SK-N-SH (cell line): ENCODE measurements around the gene PDCD11. TPM values are rescaled to one million over a fixed set of nuclear protein-coding genes. Genes with fewer than 3 reads are reported as not detected.

ENCODE experiments used
- CTCF ChIA-PET: fragments of 300-600, 350-600 bp; formaldehyde crosslinking; extraction: SDS; loops from one replicate; lab custom pipeline; 2021; lab: Yijun Ruan, JAX
- POLR2A ChIA-PET: fragments of 350-600 bp; sonication (Branson Sonifier 250); formaldehyde crosslinking; extraction: SDS; loops from one replicate; lab custom pipeline; 2020; ENCODE audit warnings: antibody characterized with exemption, inconsistent platforms; lab: Yijun Ruan, JAX
- DNase-seq: peaks from one replicate; pipeline ENCODE4 v3.0.0; 2012
- H2AFZ ChIP-seq: fragments of 200-600 bp; sonication (generic); 2 replicates; pipeline ENCODE4 v1.8.1; 2016; ENCODE audit warnings: antibody characterized with exemption, mild to moderate bottlenecking, low read depth
- H3F3A ChIP-seq: fragments of 200-600 bp; sonication (generic); replicated peaks from 2 replicates; pipeline ENCODE3; 2016; ENCODE audit warnings: antibody characterized with exemption, mild to moderate bottlenecking; ENCODE audit not compliant: insufficient read depth
- H3K27ac ChIP-seq, 2 experiments: fragments of 200-500 bp in 1 of 2; fragments of 200-600 bp in 1 of 2; sonication (Bioruptor generic) in 1 of 2; sonication (generic), shearing (Covaris generic) in 1 of 2; 2 replicates each; pipeline versions ENCODE4 v1.5.1 to v1.6.1; 2014 to 2016; ENCODE audit warnings: low read depth in 2 of 2, inconsistent platforms in 1 of 2, low read length in 1 of 2, mild to moderate bottlenecking in 1 of 2, mixed read lengths in 1 of 2
- H3K27me3 ChIP-seq: fragments of 200-600 bp; sonication (generic), shearing (Covaris generic); 2 replicates; pipeline ENCODE4 v1.6.1; 2016; ENCODE audit warnings: mixed run types; ENCODE audit not compliant: insufficient read depth
- H3K36me3 ChIP-seq, 2 experiments: fragments of 200-500 bp in 1 of 2; fragments of 200-600 bp in 1 of 2; sonication (Bioruptor generic) in 1 of 2; sonication (generic) in 1 of 2; replicated peaks in 1 of 2; 2 replicates each; pipeline versions ENCODE3 to v1.5.1; 2014 to 2016; ENCODE audit warnings: low read length in 1 of 2, mild to moderate bottlenecking in 1 of 2; ENCODE audit not compliant: insufficient read depth in 2 of 2, control insufficient read depth in 1 of 2
- H3K4me1 ChIP-seq, 2 experiments: fragments of 200-500 bp in 1 of 2; fragments of 200-600 bp in 1 of 2; sonication (Bioruptor generic) in 1 of 2; sonication (generic), shearing (Covaris generic) in 1 of 2; 2 replicates each; pipeline versions ENCODE4 v1.5.1 to v1.6.1; 2014 to 2016; ENCODE audit warnings: low read depth in 1 of 2, low read length in 1 of 2, mixed run types in 1 of 2; ENCODE audit not compliant: insufficient read depth in 2 of 2, control insufficient read depth in 1 of 2
- H3K4me2 ChIP-seq: fragments of 200-600 bp; sonication (generic), shearing (Covaris generic); 2 replicates; pipeline ENCODE4 v1.6.1; 2017; ENCODE audit warnings: mixed run types
- H3K4me3 ChIP-seq, 2 experiments: fragments of 200-500 bp in 1 of 2; fragments of 200-600 bp in 1 of 2; sonication (Bioruptor generic) in 1 of 2; sonication (generic), shearing (Covaris generic) in 1 of 2; 2 replicates each; pipeline versions ENCODE4 v1.5.1 to v1.8.1; 2014 to 2016; ENCODE audit warnings: low read depth in 2 of 2, inconsistent platforms in 1 of 2, low read length in 1 of 2, mild to moderate bottlenecking in 1 of 2, mixed read lengths in 1 of 2, moderate library complexity in 1 of 2
- H3K79me2 ChIP-seq: fragments of 200-600 bp; sonication (generic); 2 replicates; pipeline ENCODE4 v1.8.1; 2017; ENCODE audit warnings: mild to moderate bottlenecking; ENCODE audit not compliant: insufficient read depth
- H3K9ac ChIP-seq: fragments of 200-600 bp; sonication (generic); 2 replicates; pipeline ENCODE4 v1.6.1; 2017; ENCODE audit warnings: mixed run types
- H3K9me2 ChIP-seq: fragments of 200-600 bp; sonication (generic); 2 replicates; pipeline ENCODE4 v1.6.1; 2017; ENCODE audit warnings: mixed run types
- H3K9me3 ChIP-seq: fragments of 200-600 bp; sonication (generic); 2 replicates; pipeline ENCODE4 v1.6.1; 2017; ENCODE audit warnings: mixed run types, mild to moderate bottlenecking, moderate library complexity
- H4K20me1 ChIP-seq: fragments of 200-600 bp; sonication (generic); 2 replicates; pipeline ENCODE4 v1.6.1; 2017; ENCODE audit warnings: mild to moderate bottlenecking, mixed run types; ENCODE audit not compliant: insufficient read depth
- CHD2 ChIP-seq: fragments of 150-350 bp; IDR thresholded peaks from 2 replicates; pipeline ENCODE4 v1.6.1; 2018; ENCODE audit warnings: low read length; ENCODE audit not compliant: partially characterized antibody
- ELF1 ChIP-seq: IDR thresholded peaks from 2 replicates; pipeline ENCODE4 v1.4.0; 2012
- EP300 ChIP-seq, 2 experiments: IDR thresholded peaks; 2 replicates each; pipeline versions ENCODE4 v1.4.0 to v1.6.1; 2012; ENCODE audit warnings: borderline replicate concordance in 1 of 2, low read depth in 1 of 2, low read length in 1 of 2
- FOSL2 ChIP-seq: IDR thresholded peaks from 2 replicates; pipeline ENCODE4 v1.4.0; 2012; ENCODE audit warnings: low read depth, mild to moderate bottlenecking, moderate library complexity, borderline replicate concordance
- FOXM1 ChIP-seq: IDR thresholded peaks from 2 replicates; pipeline ENCODE4 v1.4.0; 2012; ENCODE audit warnings: low read depth, mild to moderate bottlenecking
- GABPA ChIP-seq: IDR thresholded peaks from 2 replicates; pipeline ENCODE4 v1.4.0; 2012; ENCODE audit warnings: low read depth, mild to moderate bottlenecking
- JUND ChIP-seq: IDR thresholded peaks from 2 replicates; pipeline ENCODE4 v1.4.0; 2012
- MEF2A ChIP-seq: IDR thresholded peaks from 2 replicates; pipeline ENCODE4 v1.4.0; 2012; ENCODE audit warnings: low read depth, borderline replicate concordance
- MXI1 ChIP-seq: IDR thresholded peaks from 2 replicates; pipeline ENCODE4 v1.6.1; 2012; ENCODE audit warnings: mild to moderate bottlenecking, low read depth, low read length, improper control_type of control experiment
- NFIC ChIP-seq: IDR thresholded peaks from 2 replicates; pipeline ENCODE4 v1.4.0; 2012; ENCODE audit warnings: borderline replicate concordance
- NRF1 ChIP-seq: IDR thresholded peaks from 2 replicates; pipeline ENCODE4 v1.6.1; 2012; ENCODE audit warnings: low read depth, mild to moderate bottlenecking, low read length
- POLR2AphosphoS5 ChIP-seq: IDR thresholded peaks from 2 replicates; pipeline ENCODE4 v1.6.1; 2012; ENCODE audit warnings: low read depth, low read length
- RAD21 ChIP-seq: IDR thresholded peaks from 2 replicates; pipeline ENCODE4 v1.6.1; 2012; ENCODE audit warnings: mild to moderate bottlenecking, low read length
- RCOR1 ChIP-seq: fragments of 150-350 bp; IDR thresholded peaks from 2 replicates; pipeline ENCODE4 v1.6.1; 2017; ENCODE audit warnings: antibody characterized with exemption, low read length
- RFX5 ChIP-seq: IDR thresholded peaks from 2 replicates; pipeline ENCODE4 v1.6.1; 2012; ENCODE audit warnings: mild to moderate bottlenecking, improper control_type of control experiment, low read length
- RXRA ChIP-seq: IDR thresholded peaks from 2 replicates; pipeline ENCODE4 v1.4.0; 2012; ENCODE audit warnings: low read depth, mild to moderate bottlenecking, borderline replicate concordance
- SMC3 ChIP-seq: IDR thresholded peaks from 2 replicates; pipeline ENCODE4 v1.6.1; 2012; ENCODE audit warnings: low read depth, low read length, improper control_type of control experiment
- TCF12 ChIP-seq: IDR thresholded peaks from 2 replicates; pipeline ENCODE4 v1.4.0; 2012
- TEAD4 ChIP-seq: IDR thresholded peaks from 2 replicates; pipeline ENCODE4 v1.4.0; 2012; ENCODE audit warnings: mild to moderate bottlenecking, borderline replicate concordance; ENCODE audit not compliant: insufficient read depth
- YY1 ChIP-seq: IDR thresholded peaks from 2 replicates; pipeline ENCODE4 v1.4.0; 2012; ENCODE audit warnings: low read depth, mild to moderate bottlenecking
- WGBS: methylation state at CpG from one replicate; pipeline ENCODE4 v1.1.6; 2017; ENCODE audit warnings: low lambda C conversion rate; 5-methylcytosine and 5-hydroxymethylcytosine counted together
- polyA plus RNA-seq, 3 experiments: library from polyadenylated mRNA; depleted of rRNA; stranded (reverse); fragments of >200 nt; gene quantifications; 2 replicates each; pipeline ENCODE4 v1.2.3, GENCODE V29; 2012
- TF ChIP-seq, protein P1 (sequence below): fragments of 200-600 bp; sonication (generic); IDR thresholded peaks from 2 replicates; pipeline ENCODE4 v1.6.1; 2017; ENCODE audit warnings: antibody characterized with exemption, mild to moderate bottlenecking, moderate library complexity
- TF ChIP-seq, protein P2 (sequence below): fragments of 150-350 bp; IDR thresholded peaks from 2 replicates; pipeline ENCODE4 v1.6.1; 2017; ENCODE audit warnings: antibody characterized with exemption, low read length, low read depth, borderline replicate concordance
- TF ChIP-seq, protein P3 (sequence below): fragments of 150-350 bp; IDR thresholded peaks from 2 replicates; pipeline ENCODE4 v1.6.1; 2016; ENCODE audit warnings: mild to moderate bottlenecking, low read depth, low read length
- TF ChIP-seq, protein P4 (sequence below): IDR thresholded peaks from 2 replicates; pipeline ENCODE4 v1.4.0; 2012; ENCODE audit warnings: low read depth
- TF ChIP-seq, protein P5 (sequence below): IDR thresholded peaks from 2 replicates; pipeline ENCODE4 v1.4.0; 2012; ENCODE audit warnings: low read depth, borderline replicate concordance

Gene PDCD11
- polyA plus RNA-seq, 1 of the 3 experiments (the other 2 are of a cell fraction) = 29.8 TPM

DNA sequence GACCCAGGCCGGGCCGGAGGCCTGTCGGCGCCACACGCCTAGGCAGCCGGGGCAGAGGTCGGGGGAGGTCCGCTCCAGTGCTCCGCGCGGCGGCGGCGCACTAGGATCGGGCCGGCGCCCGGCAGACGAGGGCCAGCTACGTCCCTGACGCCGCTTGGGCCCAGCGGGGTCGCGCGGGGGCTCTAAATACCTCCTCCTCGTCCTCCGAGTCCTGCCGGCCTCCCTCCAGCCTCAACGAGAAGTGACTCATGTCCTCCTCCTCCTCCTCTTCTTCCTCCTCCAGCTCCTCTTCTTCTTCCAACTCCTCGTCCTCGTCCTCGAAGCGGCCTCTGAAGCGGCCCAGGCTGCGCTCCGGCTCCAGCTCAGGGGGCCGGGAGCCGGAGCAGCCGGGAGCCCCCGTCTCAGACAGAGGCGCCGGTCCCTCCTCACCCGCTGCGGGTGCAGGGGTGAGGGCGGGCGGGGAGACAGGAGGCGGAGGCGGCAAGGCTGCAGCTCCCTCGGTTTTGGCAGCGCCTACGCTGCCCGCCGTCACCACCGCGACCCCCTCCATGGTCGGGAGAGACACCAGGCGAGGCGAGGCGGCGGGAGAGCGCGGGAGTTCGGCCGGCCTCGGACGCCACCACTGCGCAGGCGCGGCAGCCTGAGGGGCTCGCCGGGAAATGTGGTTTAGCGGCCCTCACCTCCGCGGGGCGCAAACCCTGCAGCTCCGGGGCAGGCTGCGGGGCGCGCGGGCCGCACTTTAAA is 45.7 kb upstream of the PDCD11 start, which contains the start of gene PCGF6:
Gene PCGF6 (minus strand): TSS at position 624 of the 744 bp plus-strand sequence. CDS start 74 bp downstream, at position 550.
- H3K27me3 ChIP-seq = no peaks in the 10 kb centered on the region
- H3F3A ChIP-seq = peaks cover 14% of the 10 kb centered on the region
- 3% methylated on average over 27 of the region's 82 CpGs for WGBS
- no peaks in the 10 kb centered on the region for H4K20me1 ChIP-seq
- ChIA-PET CTCF (interaction anchor here (1.7 to 2.3 kb wide), 2 partner anchors 17 kb away, joined by 4 to 12 read pairs; partner anchors contain the start of gene TAF5), POLR2A (interaction anchor here (0.5 to 1.2 kb wide), 3 partner anchors 45 to 140 kb away, joined by 3 to 6 read pairs (median 3); partner anchors contain the start of genes ATP5MK and PDCD11)
- peak within 1 kb of the TSS; percentile 68 to 71 for H3K27ac ChIP-seq
- peak within 1 kb of the TSS; percentile 64 to 89 for H3K4me3 ChIP-seq
- no peaks in the 10 kb centered on the region for H3K9me3 ChIP-seq
- peak within 1 kb of the TSS; percentile 91 for H2AFZ ChIP-seq
- H3K36me3 ChIP-seq = peaks cover 15 to 25% of the 10 kb centered on the region in 2 experiments
- no peaks in the 10 kb centered on the region for H3K9me2 ChIP-seq
- H3K4me1 ChIP-seq = no peaks in the 10 kb centered on the region; a peak in 1 of 4 replicates
- H3K9ac ChIP-seq = peak within 1 kb of the TSS; percentile 83
- H3K4me2 ChIP-seq = peak within 1 kb of the TSS; percentile 93
- peaks cover 31% of the 10 kb centered on the region for H3K79me2 ChIP-seq
- peak; percentile 98 for DNase-seq
- TF ChIP-seq, protein P1, sequence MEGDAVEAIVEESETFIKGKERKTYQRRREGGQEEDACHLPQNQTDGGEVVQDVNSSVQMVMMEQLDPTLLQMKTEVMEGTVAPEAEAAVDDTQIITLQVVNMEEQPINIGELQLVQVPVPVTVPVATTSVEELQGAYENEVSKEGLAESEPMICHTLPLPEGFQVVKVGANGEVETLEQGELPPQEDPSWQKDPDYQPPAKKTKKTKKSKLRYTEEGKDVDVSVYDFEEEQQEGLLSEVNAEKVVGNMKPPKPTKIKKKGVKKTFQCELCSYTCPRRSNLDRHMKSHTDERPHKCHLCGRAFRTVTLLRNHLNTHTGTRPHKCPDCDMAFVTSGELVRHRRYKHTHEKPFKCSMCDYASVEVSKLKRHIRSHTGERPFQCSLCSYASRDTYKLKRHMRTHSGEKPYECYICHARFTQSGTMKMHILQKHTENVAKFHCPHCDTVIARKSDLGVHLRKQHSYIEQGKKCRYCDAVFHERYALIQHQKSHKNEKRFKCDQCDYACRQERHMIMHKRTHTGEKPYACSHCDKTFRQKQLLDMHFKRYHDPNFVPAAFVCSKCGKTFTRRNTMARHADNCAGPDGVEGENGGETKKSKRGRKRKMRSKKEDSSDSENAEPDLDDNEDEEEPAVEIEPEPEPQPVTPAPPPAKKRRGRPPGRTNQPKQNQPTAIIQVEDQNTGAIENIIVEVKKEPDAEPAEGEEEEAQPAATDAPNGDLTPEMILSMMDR = 0 out of 2 replicates have a peak, but pooled peaks have one; percentile 16
- TF ChIP-seq YY1 (peak; percentile 43; the same call in 1 of the 2 replicates), MEF2A (no peak), FOSL2 (no peak), RAD21 (no peak), ELF1 (no peak), NFIC (no peak), JUND (no peak), NRF1 (peak; percentile 85), RXRA (no peak), FOXM1 (no peak), GABPA (no peak), CHD2 (peak; percentile 79), TEAD4 (no peak), POLR2AphosphoS5 (peak; percentile 55), RCOR1 (no peak), MXI1 (no peak; the same call in 1 of the 2 replicates), SMC3 (no peak), RFX5 (no peak), TCF12 (no peak), EP300 (IDR thresholded peaks at IDR 0.05; ENCODE audit: borderline replicate concordance in 1 of 2, low read depth in 1 of 2, low read length in 1 of 2) (0 out of 4 replicates have a peak, but pooled peaks of 1 of the 2 experiments have one; percentile 15)
- TF ChIP-seq, protein P2, sequence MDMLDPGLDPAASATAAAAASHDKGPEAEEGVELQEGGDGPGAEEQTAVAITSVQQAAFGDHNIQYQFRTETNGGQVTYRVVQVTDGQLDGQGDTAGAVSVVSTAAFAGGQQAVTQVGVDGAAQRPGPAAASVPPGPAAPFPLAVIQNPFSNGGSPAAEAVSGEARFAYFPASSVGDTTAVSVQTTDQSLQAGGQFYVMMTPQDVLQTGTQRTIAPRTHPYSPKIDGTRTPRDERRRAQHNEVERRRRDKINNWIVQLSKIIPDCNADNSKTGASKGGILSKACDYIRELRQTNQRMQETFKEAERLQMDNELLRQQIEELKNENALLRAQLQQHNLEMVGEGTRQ = no peak
- TF ChIP-seq, protein P3, sequence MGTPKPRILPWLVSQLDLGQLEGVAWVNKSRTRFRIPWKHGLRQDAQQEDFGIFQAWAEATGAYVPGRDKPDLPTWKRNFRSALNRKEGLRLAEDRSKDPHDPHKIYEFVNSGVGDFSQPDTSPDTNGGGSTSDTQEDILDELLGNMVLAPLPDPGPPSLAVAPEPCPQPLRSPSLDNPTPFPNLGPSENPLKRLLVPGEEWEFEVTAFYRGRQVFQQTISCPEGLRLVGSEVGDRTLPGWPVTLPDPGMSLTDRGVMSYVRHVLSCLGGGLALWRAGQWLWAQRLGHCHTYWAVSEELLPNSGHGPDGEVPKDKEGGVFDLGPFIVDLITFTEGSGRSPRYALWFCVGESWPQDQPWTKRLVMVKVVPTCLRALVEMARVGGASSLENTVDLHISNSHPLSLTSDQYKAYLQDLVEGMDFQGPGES = no peak
- TF ChIP-seq, protein P4, sequence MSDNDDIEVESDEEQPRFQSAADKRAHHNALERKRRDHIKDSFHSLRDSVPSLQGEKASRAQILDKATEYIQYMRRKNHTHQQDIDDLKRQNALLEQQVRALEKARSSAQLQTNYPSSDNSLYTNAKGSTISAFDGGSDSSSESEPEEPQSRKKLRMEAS = peak; percentile 56
- TF ChIP-seq, protein P5, sequence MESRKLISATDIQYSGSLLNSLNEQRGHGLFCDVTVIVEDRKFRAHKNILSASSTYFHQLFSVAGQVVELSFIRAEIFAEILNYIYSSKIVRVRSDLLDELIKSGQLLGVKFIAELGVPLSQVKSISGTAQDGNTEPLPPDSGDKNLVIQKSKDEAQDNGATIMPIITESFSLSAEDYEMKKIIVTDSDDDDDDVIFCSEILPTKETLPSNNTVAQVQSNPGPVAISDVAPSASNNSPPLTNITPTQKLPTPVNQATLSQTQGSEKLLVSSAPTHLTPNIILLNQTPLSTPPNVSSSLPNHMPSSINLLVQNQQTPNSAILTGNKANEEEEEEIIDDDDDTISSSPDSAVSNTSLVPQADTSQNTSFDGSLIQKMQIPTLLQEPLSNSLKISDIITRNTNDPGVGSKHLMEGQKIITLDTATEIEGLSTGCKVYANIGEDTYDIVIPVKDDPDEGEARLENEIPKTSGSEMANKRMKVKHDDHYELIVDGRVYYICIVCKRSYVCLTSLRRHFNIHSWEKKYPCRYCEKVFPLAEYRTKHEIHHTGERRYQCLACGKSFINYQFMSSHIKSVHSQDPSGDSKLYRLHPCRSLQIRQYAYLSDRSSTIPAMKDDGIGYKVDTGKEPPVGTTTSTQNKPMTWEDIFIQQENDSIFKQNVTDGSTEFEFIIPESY = peak; percentile 71; the same call in 1 of the 2 replicates
